HepG2 (cell line): Measurements from ENCODE around the gene ZNF106. TPM values are rescaled to one million over a fixed set of nuclear protein-coding genes. Genes with fewer than 3 reads are reported as not detected.

ENCODE experiments used
- ATAC-seq: fragments of 200-7000 bp; cut with Tn5 transposase; 3 replicates; pipeline ENCODE4 v1.9.1; 2020; ENCODE audit warnings: mild to moderate bottlenecking, moderate library complexity
- BruUV-seq: library from RNA; stranded (reverse); fragments of 400-500 nt; replicated peaks from 2 replicates; lab custom pipeline; 2021; lab: Mats Ljungman, UMichigan
- CTCF ChIA-PET: fragments of 300-600 bp; formaldehyde crosslinking; extraction: SDS; loops from one replicate; lab custom pipeline; 2021; ENCODE audit warnings: low total read pairs, inconsistent platforms, low intra/inter-chr PET ratio; lab: Yijun Ruan, JAX
- POLR2A ChIA-PET: fragments of 350-600 bp; sonication (Branson Sonifier 250); formaldehyde crosslinking; loops from one replicate; lab custom pipeline; 2020; ENCODE audit warnings: antibody characterized with exemption, inconsistent platforms; lab: Yijun Ruan, JAX
- DNase-seq: peaks from one replicate; pipeline ENCODE4 v3.0.0-alpha.2; 2015; ENCODE audit warnings: low spot score
- FAIRE-seq: peaks from 3 replicates; lab custom pipeline; 2011; peaks lifted over from hg19 to GRCh38; lab: Jason Lieb, UNC
- H2AFZ ChIP-seq: one replicate; pipeline ENCODE4 v1.6.1; 2011; ENCODE audit warnings: low read length, inconsistent platforms
- H3K27ac ChIP-seq: fragments of 300-600 bp; 3 replicates; pipeline ENCODE4 v1.8.0; 2011; ENCODE audit warnings: mixed run types, mild to moderate bottlenecking, mixed read lengths, low read length, inconsistent platforms; ENCODE audit not compliant: insufficient read depth; ENCODE audit errors: extremely low read length
- H3K27me3 ChIP-seq, 2 experiments: fragments of 200-600 bp in 1 of 2; 2 replicates in 1 of 2; 3 replicates in 1 of 2; pipeline versions ENCODE4 v1.6.0 to v1.8.0; 2011; ENCODE audit warnings: low read length in 2 of 2, mild to moderate bottlenecking in 2 of 2, moderate library complexity in 2 of 2, inconsistent platforms in 1 of 2; ENCODE audit not compliant: insufficient read depth in 2 of 2, control insufficient read depth in 1 of 2
- H3K36me3 ChIP-seq, 2 experiments: fragments of 200-600 bp in 1 of 2; replicated peaks in 1 of 2; 2 replicates in 1 of 2; 3 replicates in 1 of 2; pipeline versions ENCODE4 v1.5.1 to v1.8.0; 2011; ENCODE audit warnings: low read length in 2 of 2, inconsistent platforms in 1 of 2; ENCODE audit not compliant: insufficient read depth in 2 of 2, control insufficient read depth in 1 of 2
- H3K4me1 ChIP-seq: 2 replicates; pipeline ENCODE4 v1.5.1; 2012; ENCODE audit warnings: low read length, inconsistent platforms; ENCODE audit not compliant: insufficient read depth
- H3K4me2 ChIP-seq: 2 replicates; pipeline ENCODE4 v1.6.0; 2011; ENCODE audit warnings: low read depth, low read length, inconsistent platforms
- H3K4me3 ChIP-seq, 3 experiments: fragments of 200-600 bp in 1 of 3; sonication (generic), shearing (Covaris generic) in 1 of 3; replicated peaks in 1 of 3; 2 replicates each; pipeline ENCODE4 v1.5.1; 2011 to 2016; ENCODE audit warnings: low read length in 3 of 3, inconsistent platforms in 2 of 3, low read depth in 2 of 3, mild to moderate bottlenecking in 2 of 3, control low read depth in 1 of 3, mixed read lengths in 1 of 3; ENCODE audit not compliant: insufficient read depth in 1 of 3
- H3K79me2 ChIP-seq: one replicate; pipeline ENCODE4 v1.6.1; 2011; ENCODE audit warnings: low read length, inconsistent platforms; ENCODE audit not compliant: insufficient read depth
- H3K9ac ChIP-seq: 2 replicates; pipeline ENCODE4 v1.6.0; 2011; ENCODE audit warnings: mild to moderate bottlenecking, low read depth, low read length, inconsistent platforms; ENCODE audit not compliant: insufficient read depth
- H3K9me3 ChIP-seq: 2 replicates; pipeline ENCODE4 v1.5.1; 2012; ENCODE audit warnings: mild to moderate bottlenecking, low read length
- H4K20me1 ChIP-seq: 2 replicates; pipeline ENCODE4 v1.6.0; 2011; ENCODE audit warnings: inconsistent platforms, mild to moderate bottlenecking, low read length, moderate library complexity; ENCODE audit not compliant: insufficient read depth
- ARID5B ChIP-seq: IDR thresholded peaks from 2 replicates; pipeline ENCODE4 v1.4.0; 2020; ENCODE audit warnings: mild to moderate bottlenecking, missing genetic modification reagents
- ELF1 ChIP-seq: sonication (generic); formaldehyde crosslinking; IDR thresholded peaks from 2 replicates; pipeline ENCODE4 v1.4.0; 2020; ENCODE audit warnings: missing genetic modification reagents
- POLR2A ChIP-seq, 2 experiments: IDR thresholded peaks; 2 replicates each; pipeline ENCODE4 v1.6.1; 2011; ENCODE audit warnings: low read depth in 2 of 2, low read length in 2 of 2, mild to moderate bottlenecking in 1 of 2, moderate library complexity in 1 of 2; ENCODE audit not compliant: insufficient read depth in 1 of 2
- SMAD9 ChIP-seq: sonication (generic); formaldehyde crosslinking; IDR thresholded peaks from 2 replicates; pipeline ENCODE4 v1.5.1; 2020; ENCODE audit warnings: mild to moderate bottlenecking, missing genetic modification reagents
- ZBTB46 ChIP-seq: sonication (generic); formaldehyde crosslinking; IDR thresholded peaks from 2 replicates; pipeline ENCODE4 v1.4.0; 2020; ENCODE audit warnings: mild to moderate bottlenecking, missing genetic modification reagents, borderline replicate concordance
- ZHX1 ChIP-seq: sonication (generic); formaldehyde crosslinking; IDR thresholded peaks from 2 replicates; pipeline ENCODE4 v1.8.1; 2022; ENCODE audit warnings: low read depth, mild to moderate bottlenecking, missing genetic modification reagents
- ZSCAN31 ChIP-seq: sonication (generic); formaldehyde crosslinking; IDR thresholded peaks from 2 replicates; pipeline ENCODE4 v1.5.0; 2020; ENCODE audit warnings: low read depth, mild to moderate bottlenecking, missing genetic modification reagents
- ZSCAN9 ChIP-seq: IDR thresholded peaks from 2 replicates; pipeline ENCODE4 v1.6.1; 2016; ENCODE audit warnings: borderline replicate concordance
- WGBS: methylation state at CpG from one replicate; pipeline ENCODE4 v1.1.6; 2017; ENCODE audit warnings: low lambda C conversion rate; 5-methylcytosine and 5-hydroxymethylcytosine counted together
- in situ Hi-C: cut with HindIII; loops from 2 replicates; pipeline ENCODE4 v1.10.0; 2017; ENCODE audit warnings: low pct_unique_long_range_greater_than_20kb; ENCODE audit not compliant: extremely low pct_ligation_motif_present
- intact Hi-C: fragments of 100-400 bp; cut with micrococcal nuclease; formaldehyde crosslinking; loops from one replicate; pipeline ENCODE4 v1.10.0; 2022; ENCODE audit not compliant: unreplicated experiment
- polyA plus RNA-seq, 8 experiments: library from polyadenylated mRNA; depleted of rRNA in 3 of 8; stranded (reverse) in 7 of 8; unstranded in 1 of 8; fragments of >200 nt; fragmentation: Illumina TruSeq in 4 of 8; extraction: Trizol in 4 of 8; gene quantifications; 2 replicates each; pipeline versions ENCODE4 v1.2.1 to v1.2.3, GENCODE V29; 2011 to 2016; ENCODE audit warnings: low read depth in 4 of 8, missing spikeins in 1 of 8, mixed read lengths in 1 of 8; ENCODE audit not compliant: insufficient read depth in 1 of 8
- total RNA-seq, 5 experiments: library from RNA; depleted of rRNA; stranded (reverse); fragments of >200 nt; fragmentation: Illumina TruSeq; extraction: Trizol; gene quantifications; 2 replicates each; pipeline ENCODE4 v1.2.3, GENCODE V29; 2016; ENCODE audit warnings: low read depth in 1 of 5

Gene ZNF106
- total and polyA plus RNA-seq, 2 of the 13 experiments (the other 11 are each of a cell fraction or from before 2014, with no cell fraction given), result 12.5 to 35.1 TPM

GRCh38 chr15:42482701-42483100, 8.2 kb downstream of the ZNF106 start:
- ChIA-PET CTCF (no interaction called here), POLR2A (interaction anchor here (1.4 kb wide), 1 partner anchor 13 kb away, joined by 3 read pairs; the partner anchor contains the start of gene SNAP23)
- Histone ChIP-seq H3K4me3 (no peak overlapping the region), H3K36me3 (no peaks in the 10 kb centered on the region), H3K79me2 (peaks cover 19% of the 10 kb centered on the region), H2AFZ (no peak overlapping the region), H3K9me3 (no peaks in the 10 kb centered on the region), H4K20me1 (no peaks in the 10 kb centered on the region), H3K9ac (no peak overlapping the region), H3K4me2 (no peak overlapping the region), H3K27me3 (no peaks in the 10 kb centered on the region), H3K27ac (no peak overlapping the region), H3K4me1 (peaks cover 21% of the 10 kb centered on the region)
- FAIRE-seq, result no peak
- DNase-seq, result no peak
- intact Hi-C loops (no loop called here), in situ Hi-C loops (no loop called here)
- no peak for TF ChIP-seq ZBTB46 (CRISPR knock-in tag)
- TF ChIP-seq ZSCAN31, result no peak
- TF ChIP-seq ELF1, result no peak
- TF ChIP-seq ZHX1 (CRISPR knock-in tag), result no peak
- TF ChIP-seq SMAD9 (CRISPR knock-in tag), result no peak
- TF ChIP-seq ZSCAN9, result no peak
- TF ChIP-seq POLR2A (IDR thresholded peaks at IDR 0.05; ENCODE audit: insufficient read depth in 1 of 2, low read depth in 2 of 2, low read length in 2 of 2), result no peak
- TF ChIP-seq ARID5B, result no peak
- BruUV-seq, result no TSS peak
- 99% methylated on average over 6 of the region's 6 CpGs for WGBS
- ATAC-seq, result no peak
